ENCODE data around the gene ST6GALNAC5. TPM values are rescaled to one million over a fixed set of nuclear protein-coding genes. Genes with fewer than 3 reads are reported as not detected.

ST6GALNAC5 gene
- total and polyA plus RNA-seq, 2 donors (not counting 3 experiments of a cell fraction or from before 2014, with no cell fraction given) = not detected

DNA sequence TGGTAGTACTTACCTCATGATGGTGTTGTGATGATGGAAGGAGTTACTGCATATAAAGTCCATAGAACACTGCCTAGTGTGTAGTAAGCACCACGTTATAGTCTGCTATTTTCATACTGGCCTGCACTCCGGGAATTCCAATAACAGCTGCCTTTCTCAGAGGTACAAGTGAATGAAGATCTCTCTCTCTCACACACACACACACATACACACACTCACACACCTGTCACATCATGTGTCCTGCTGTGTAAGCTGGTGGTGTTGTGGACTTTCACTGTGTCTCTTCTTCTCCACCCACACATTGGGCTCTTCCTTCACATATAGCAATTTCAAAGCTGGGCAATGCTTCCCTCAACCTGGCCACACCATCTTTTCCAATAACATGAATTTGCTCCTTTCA is 33.4 kb upstream of the ST6GALNAC5 start:
- Histone ChIP-seq H3K9ac (replicated peaks; ENCODE audit: extremely low read depth, insufficient read depth, low read length) (no peak overlapping the region), H3K79me2 (ENCODE audit: control insufficient read depth, insufficient read depth, low read length) (no peaks in the 10 kb centered on the region), H3K9me1 (replicated peaks; ENCODE audit: control insufficient read depth, extremely low read depth, insufficient read depth, low read length) (no peaks in the 10 kb centered on the region), H3K4me1 (ENCODE audit: control insufficient read depth, extremely low read depth, insufficient read depth, low read length) (no peaks in the 10 kb centered on the region), H3K9me3 (replicated peaks; ENCODE audit: control insufficient read depth, insufficient read depth, low read length) (no peaks in the 10 kb centered on the region), H3K4me2 (ENCODE audit: insufficient read depth, low read length) (no peak overlapping the region), H3K36me3 (ENCODE audit: control insufficient read depth in 2 of 2, extremely low read depth in 1 of 2, insufficient read depth in 2 of 2, low read length in 2 of 2) (no peaks in the 10 kb centered on the region), H4K20me1 (replicated peaks; ENCODE audit: control insufficient read depth, extremely low read depth, insufficient read depth, low read length) (no peaks in the 10 kb centered on the region), H3K27me3 (ENCODE audit: control insufficient read depth in 2 of 2, insufficient read depth in 2 of 2, low read length in 2 of 2) (peaks cover 3 to 6% of the 10 kb centered on the region in 2 experiments), H2AFZ (ENCODE audit: low read depth, low read length) (no peak overlapping the region), H3K4me3 (replicated peaks in 1 of 3; ENCODE audit: insufficient read depth in 1 of 3, low read depth in 1 of 3, low read length in 3 of 3) (no peak overlapping the region), H3K27ac (ENCODE audit: insufficient read depth, low read depth, low read length) (no peak overlapping the region)
- intact Hi-C loops (cut with micrococcal nuclease) (no loop called here), dilution Hi-C loops (cut with MboI; ENCODE audit: extremely low pct_ligation_motif_present, low sequenced_read_pairs) (no loop called here)
- no peak for TF ChIP-seq EZH2 (IDR thresholded peaks at IDR 0.05; ENCODE audit: borderline replicate concordance, low read depth, low read length, severe bottlenecking)
- TF ChIP-seq POLR2A (IDR thresholded peaks at IDR 0.05; ENCODE audit: low read depth, low read length) = no peak
- TF ChIP-seq FOS (IDR thresholded peaks at IDR 0.05; ENCODE audit: borderline replicate concordance, insufficient read depth, low read length) = no peak
- TF ChIP-seq GATA2 (IDR thresholded peaks at IDR 0.05; ENCODE audit: insufficient read depth, insufficient read length, low read depth, low read length) = no peak
- no peak for TF ChIP-seq MYC (IDR thresholded peaks at IDR 0.05; ENCODE audit: low read depth, low read length)
- TF ChIP-seq, protein P1, sequence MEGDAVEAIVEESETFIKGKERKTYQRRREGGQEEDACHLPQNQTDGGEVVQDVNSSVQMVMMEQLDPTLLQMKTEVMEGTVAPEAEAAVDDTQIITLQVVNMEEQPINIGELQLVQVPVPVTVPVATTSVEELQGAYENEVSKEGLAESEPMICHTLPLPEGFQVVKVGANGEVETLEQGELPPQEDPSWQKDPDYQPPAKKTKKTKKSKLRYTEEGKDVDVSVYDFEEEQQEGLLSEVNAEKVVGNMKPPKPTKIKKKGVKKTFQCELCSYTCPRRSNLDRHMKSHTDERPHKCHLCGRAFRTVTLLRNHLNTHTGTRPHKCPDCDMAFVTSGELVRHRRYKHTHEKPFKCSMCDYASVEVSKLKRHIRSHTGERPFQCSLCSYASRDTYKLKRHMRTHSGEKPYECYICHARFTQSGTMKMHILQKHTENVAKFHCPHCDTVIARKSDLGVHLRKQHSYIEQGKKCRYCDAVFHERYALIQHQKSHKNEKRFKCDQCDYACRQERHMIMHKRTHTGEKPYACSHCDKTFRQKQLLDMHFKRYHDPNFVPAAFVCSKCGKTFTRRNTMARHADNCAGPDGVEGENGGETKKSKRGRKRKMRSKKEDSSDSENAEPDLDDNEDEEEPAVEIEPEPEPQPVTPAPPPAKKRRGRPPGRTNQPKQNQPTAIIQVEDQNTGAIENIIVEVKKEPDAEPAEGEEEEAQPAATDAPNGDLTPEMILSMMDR (IDR thresholded peaks at IDR 0.05; ENCODE audit: extremely low read depth in 1 of 2, insufficient read depth in 1 of 2, low read depth in 1 of 2, low read length in 2 of 2) = no peak
- no peak for TF ChIP-seq JUN (IDR thresholded peaks at IDR 0.05; ENCODE audit: borderline replicate concordance, insufficient read depth, insufficient read length, low read depth)
- TF ChIP-seq MAX (IDR thresholded peaks at IDR 0.05; ENCODE audit: insufficient read depth, insufficient read length) = no peak
- no peak for TF ChIP-seq POLR2AphosphoS5 (IDR thresholded peaks at IDR 0.05; ENCODE audit: insufficient read depth, low read depth, low read length)
- DNase-seq (ENCODE audit: low read depth, low spot score) (no peak), FAIRE-seq (no peak)
- ChIA-PET POLR2A (no interaction called here), CTCF (no interaction called here)
- no TSS peak for BruUV-seq (replicated peaks)

Data from endothelial cell of umbilical vein (primary cell).